WTC11 (cell line): Measurements from ENCODE around the gene KCNIP4. TPM values are rescaled to one million over a fixed set of nuclear protein-coding genes. Genes with fewer than 3 reads are reported as not detected.

Source experiments
- ATAC-seq: fragments of 200-7000 bp; cut with Tn5 transposase; 2 replicates; pipeline ENCODE4 v1.10.0; 2021; ENCODE audit warnings: mild to moderate bottlenecking, moderate library complexity
- CTCF ChIA-PET: fragments of 300-600 bp; sonication (Branson Sonifier 250); formaldehyde crosslinking; loops from one replicate; lab custom pipeline; 2021; ENCODE audit warnings: antibody characterized with exemption; lab: Charles Lee
- POLR2A ChIA-PET: fragments of 350-600 bp; sonication (Branson Sonifier 250); formaldehyde crosslinking; loops from one replicate; lab custom pipeline; 2021; ENCODE audit warnings: antibody characterized with exemption; lab: Charles Lee
- DNase-seq: peaks from one replicate; pipeline ENCODE4 v3.0.0; 2021; ENCODE audit warnings: low spot score
- H3K27ac Mint-ChIP-seq: 2 replicates; pipeline ENCODE4 v1.8.0; 2021; ENCODE audit warnings: mixed read lengths
- H3K27me3 Mint-ChIP-seq: 2 replicates; pipeline ENCODE4 v1.8.0; 2021; ENCODE audit warnings: low read depth, mild to moderate bottlenecking, moderate library complexity, mixed read lengths
- H3K36me3 Mint-ChIP-seq: 2 replicates; pipeline ENCODE4 v1.8.0; 2021; ENCODE audit warnings: mixed read lengths
- H3K4me1 Mint-ChIP-seq: 2 replicates; pipeline ENCODE4 v1.8.0; 2022; ENCODE audit warnings: mixed read lengths
- H3K4me3 Mint-ChIP-seq: 2 replicates; pipeline ENCODE4 v1.8.0; 2021; ENCODE audit warnings: mild to moderate bottlenecking, moderate library complexity, mixed read lengths
- H3K9me3 Mint-ChIP-seq: 2 replicates; pipeline ENCODE4 v1.8.0; 2021; ENCODE audit warnings: mixed read lengths
- ATF1 ChIP-seq: sonication (generic); formaldehyde crosslinking; IDR thresholded peaks from 2 replicates; pipeline ENCODE4 v1.8.1; 2023; ENCODE audit warnings: mild to moderate bottlenecking, moderate library complexity, missing genetic modification reagents
- CBFB ChIP-seq: sonication (generic); formaldehyde crosslinking; IDR thresholded peaks from 2 replicates; pipeline ENCODE4 v1.8.1; 2022; ENCODE audit warnings: mild to moderate bottlenecking, low read depth, missing genetic modification reagents
- CREB1 ChIP-seq: sonication (generic); formaldehyde crosslinking; IDR thresholded peaks from 2 replicates; pipeline ENCODE4 v1.8.0; 2023; ENCODE audit warnings: mild to moderate bottlenecking, missing genetic modification reagents
- FOXJ3 ChIP-seq: sonication (generic); formaldehyde crosslinking; IDR thresholded peaks from 2 replicates; pipeline ENCODE4 v1.9.0; 2021; ENCODE audit warnings: missing genetic modification reagents, mild to moderate bottlenecking, borderline replicate concordance
- GABPB1 ChIP-seq: sonication (generic); formaldehyde crosslinking; IDR thresholded peaks from 2 replicates; pipeline ENCODE4 v1.8.1; 2023; ENCODE audit warnings: mild to moderate bottlenecking, missing genetic modification reagents
- HMGA2 ChIP-seq: fragments of 250-450 bp; sonication (Bioruptor Pico); IDR thresholded peaks from 2 replicates; pipeline ENCODE4 v1.4.0; 2021; ENCODE audit warnings: mild to moderate bottlenecking, moderate library complexity
- IRF2 ChIP-seq: sonication (generic); formaldehyde crosslinking; IDR thresholded peaks from 2 replicates; pipeline ENCODE4 v1.8.0; 2022; ENCODE audit warnings: low read depth, missing genetic modification reagents, borderline replicate concordance
- JAZF1 ChIP-seq: fragments of 250-450 bp; sonication (Bioruptor Pico); IDR thresholded peaks from 2 replicates; pipeline ENCODE4 v1.9.0; 2021; ENCODE audit warnings: moderate library complexity, mild to moderate bottlenecking, inconsistent platforms
- JUN ChIP-seq: sonication (generic); formaldehyde crosslinking; IDR thresholded peaks from 2 replicates; pipeline ENCODE4 v1.8.0; 2023; ENCODE audit warnings: mild to moderate bottlenecking, missing genetic modification reagents
- MXD4 ChIP-seq: fragments of 250-450 bp; sonication (Bioruptor Pico); IDR thresholded peaks from 2 replicates; pipeline ENCODE4 v1.8.0; 2021; ENCODE audit warnings: mild to moderate bottlenecking, moderate library complexity, borderline replicate concordance
- NR1H2 ChIP-seq: sonication (generic); formaldehyde crosslinking; IDR thresholded peaks from 2 replicates; pipeline ENCODE4 v1.9.0; 2021; ENCODE audit warnings: mild to moderate bottlenecking, moderate library complexity, missing genetic modification reagents
- RELA ChIP-seq: sonication (generic); formaldehyde crosslinking; IDR thresholded peaks from 2 replicates; pipeline ENCODE4 v1.8.1; 2022; ENCODE audit warnings: missing genetic modification reagents, mild to moderate bottlenecking, borderline replicate concordance
- SOX15 ChIP-seq: fragments of 250-450 bp; sonication (Bioruptor Pico); IDR thresholded peaks from 2 replicates; pipeline ENCODE4 v1.9.0; 2021; ENCODE audit warnings: mild to moderate bottlenecking
- TEAD1 ChIP-seq: sonication (generic); formaldehyde crosslinking; IDR thresholded peaks from 2 replicates; pipeline ENCODE4 v1.8.0; 2022; ENCODE audit warnings: mild to moderate bottlenecking, missing genetic modification reagents
- ZBTB21 ChIP-seq: sonication (generic); formaldehyde crosslinking; IDR thresholded peaks from 2 replicates; pipeline ENCODE4 v1.8.1; 2023; ENCODE audit warnings: mild to moderate bottlenecking, missing genetic modification reagents, borderline replicate concordance
- ZNF263 ChIP-seq: sonication (generic); formaldehyde crosslinking; IDR thresholded peaks from 2 replicates; pipeline ENCODE4 v1.8.1; 2022; ENCODE audit warnings: low read depth, mild to moderate bottlenecking, moderate library complexity, missing genetic modification reagents
- ZNF423 ChIP-seq: fragments of 250-450 bp; sonication (Bioruptor Pico); IDR thresholded peaks from 2 replicates; pipeline ENCODE4 v2.1.2; 2022; ENCODE audit warnings: mild to moderate bottlenecking, moderate library complexity
- total RNA-seq: library from RNA; stranded (reverse); gene quantifications from 3 replicates; pipeline ENCODE4 v1.2.3, GENCODE V29; 2021
- TF ChIP-seq, protein P1 (sequence below): sonication (generic); formaldehyde crosslinking; conservative IDR thresholded peaks from 2 replicates; pipeline ENCODE4 v1.8.1; 2022; ENCODE audit warnings: mild to moderate bottlenecking, missing genetic modification reagents
- TF ChIP-seq, protein P2 (sequence below): sonication (generic); formaldehyde crosslinking; IDR thresholded peaks from 2 replicates; pipeline ENCODE4 v1.8.1; 2023; ENCODE audit warnings: mild to moderate bottlenecking, missing genetic modification reagents, moderate library complexity
- TF ChIP-seq, protein P3 (sequence below): sonication (generic); formaldehyde crosslinking; IDR thresholded peaks from 2 replicates; pipeline ENCODE4 v1.8.0; 2022; ENCODE audit warnings: mild to moderate bottlenecking, missing genetic modification reagents
- TF ChIP-seq, protein P4 (sequence below): fragments of 250-450 bp; sonication (Bioruptor Pico); IDR thresholded peaks from 2 replicates; pipeline ENCODE4 v2.1.2; 2022; ENCODE audit warnings: mild to moderate bottlenecking, moderate library complexity
- TF ChIP-seq, protein P5 (sequence below): sonication (generic); formaldehyde crosslinking; IDR thresholded peaks from 2 replicates; pipeline ENCODE4 v1.8.0; 2022; ENCODE audit warnings: mild to moderate bottlenecking, missing genetic modification reagents

KCNIP4 gene
- total RNA-seq, 1 experiment from 2014 or later, result not detected

DNA sequence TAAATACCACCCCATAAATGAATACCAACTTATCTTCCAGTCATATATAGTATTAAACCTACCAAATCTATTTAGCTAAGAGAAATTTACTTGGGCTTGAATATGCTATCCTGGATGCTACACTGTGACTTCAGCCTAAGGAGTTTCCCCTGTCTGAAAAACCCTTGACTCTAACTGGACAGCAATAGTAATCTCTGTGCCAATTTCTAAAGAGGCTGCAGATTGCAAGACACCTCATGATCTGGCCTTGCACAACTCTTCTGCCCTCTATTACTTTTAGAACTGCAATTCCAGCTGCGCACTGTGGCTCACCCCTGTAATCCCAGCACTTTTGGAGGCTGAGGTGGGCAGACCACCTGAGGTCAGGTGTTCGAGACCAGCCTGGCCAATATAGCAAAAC, 371.5 kb downstream of the KCNIP4 start:
- H3K27ac Mint-ChIP-seq, result no peak overlapping the region

DNA sequence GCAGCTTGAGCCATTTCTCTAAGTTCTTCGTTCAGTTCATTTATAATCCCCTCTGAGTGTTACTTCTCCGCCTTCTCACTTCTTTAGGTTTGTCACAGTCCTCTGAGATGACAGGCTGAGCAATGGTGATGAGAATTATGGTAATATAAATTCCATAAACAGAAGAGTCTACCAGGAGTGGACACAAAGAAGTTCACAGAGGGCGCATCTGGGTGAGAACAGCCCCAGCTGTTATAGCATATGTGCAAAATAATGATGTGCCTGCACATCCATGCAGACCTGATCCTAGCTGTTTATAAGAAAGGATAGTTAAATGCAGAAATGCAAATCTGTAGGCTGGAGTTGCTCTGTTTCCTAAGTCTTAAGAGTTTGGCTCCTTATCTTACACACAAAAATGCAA, 377.5 kb downstream of the KCNIP4 start:
- Mint-ChIP-seq H3K36me3 (no peaks in the 10 kb centered on the region), H3K4me3 (no peak overlapping the region), H3K4me1 (peaks cover 23% of the 10 kb centered on the region), H3K9me3 (0 out of 2 replicates have a peak, but pooled peaks cover 4% of the 10 kb centered on the region), H3K27ac (no peak overlapping the region), H3K27me3 (no peaks in the 10 kb centered on the region)
- DNase-seq (no peak), ATAC-seq (no peak)
- ChIA-PET CTCF (no interaction called here), POLR2A (no interaction called here)
- TF ChIP-seq, protein P1, sequence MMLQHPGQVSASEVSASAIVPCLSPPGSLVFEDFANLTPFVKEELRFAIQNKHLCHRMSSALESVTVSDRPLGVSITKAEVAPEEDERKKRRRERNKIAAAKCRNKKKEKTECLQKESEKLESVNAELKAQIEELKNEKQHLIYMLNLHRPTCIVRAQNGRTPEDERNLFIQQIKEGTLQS (CRISPR knock-in tag), result no peak
- no peak for TF ChIP-seq ZNF423 (CRISPR knock-in tag)
- no peak for TF ChIP-seq FOXJ3 (CRISPR knock-in tag)
- TF ChIP-seq NR1H2 (CRISPR knock-in tag), result no peak
- no peak for TF ChIP-seq ZBTB21 (CRISPR knock-in tag)
- TF ChIP-seq CBFB, result no peak
- TF ChIP-seq RELA (CRISPR knock-in tag), result no peak

More for the DNA sequence above, 371.5 kb downstream of the KCNIP4 start:
- POLR2A ChIA-PET, result no interaction called here
- no peak for ATAC-seq
- no peak for DNase-seq
- H3K4me3 Mint-ChIP-seq, result no peak overlapping the region
- H3K36me3 Mint-ChIP-seq, result no peaks in the 10 kb centered on the region
- CTCF ChIA-PET, result no interaction called here
- H3K27me3 Mint-ChIP-seq, result no peaks in the 10 kb centered on the region
- H3K9me3 Mint-ChIP-seq, result no peaks in the 10 kb centered on the region
- peaks cover 7% of the 10 kb centered on the region for H3K4me1 Mint-ChIP-seq
- TF ChIP-seq SOX15 (CRISPR knock-in tag) (no peak), TEAD1 (CRISPR knock-in tag) (no peak), MXD4 (CRISPR knock-in tag) (no peak), JAZF1 (CRISPR knock-in tag) (no peak), HMGA2 (CRISPR knock-in tag) (no peak), CREB1 (no peak), GABPB1 (no peak), JUN (CRISPR knock-in tag) (no peak), IRF2 (CRISPR knock-in tag) (no peak), ATF1 (no peak)
- TF ChIP-seq, protein P2, sequence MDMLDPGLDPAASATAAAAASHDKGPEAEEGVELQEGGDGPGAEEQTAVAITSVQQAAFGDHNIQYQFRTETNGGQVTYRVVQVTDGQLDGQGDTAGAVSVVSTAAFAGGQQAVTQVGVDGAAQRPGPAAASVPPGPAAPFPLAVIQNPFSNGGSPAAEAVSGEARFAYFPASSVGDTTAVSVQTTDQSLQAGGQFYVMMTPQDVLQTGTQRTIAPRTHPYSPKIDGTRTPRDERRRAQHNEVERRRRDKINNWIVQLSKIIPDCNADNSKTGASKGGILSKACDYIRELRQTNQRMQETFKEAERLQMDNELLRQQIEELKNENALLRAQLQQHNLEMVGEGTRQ (CRISPR knock-in tag), result no peak
- TF ChIP-seq, protein P3, sequence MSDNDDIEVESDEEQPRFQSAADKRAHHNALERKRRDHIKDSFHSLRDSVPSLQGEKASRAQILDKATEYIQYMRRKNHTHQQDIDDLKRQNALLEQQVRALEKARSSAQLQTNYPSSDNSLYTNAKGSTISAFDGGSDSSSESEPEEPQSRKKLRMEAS (CRISPR knock-in tag), result no peak
- TF ChIP-seq, protein P1 (CRISPR knock-in tag), result no peak

DNA sequence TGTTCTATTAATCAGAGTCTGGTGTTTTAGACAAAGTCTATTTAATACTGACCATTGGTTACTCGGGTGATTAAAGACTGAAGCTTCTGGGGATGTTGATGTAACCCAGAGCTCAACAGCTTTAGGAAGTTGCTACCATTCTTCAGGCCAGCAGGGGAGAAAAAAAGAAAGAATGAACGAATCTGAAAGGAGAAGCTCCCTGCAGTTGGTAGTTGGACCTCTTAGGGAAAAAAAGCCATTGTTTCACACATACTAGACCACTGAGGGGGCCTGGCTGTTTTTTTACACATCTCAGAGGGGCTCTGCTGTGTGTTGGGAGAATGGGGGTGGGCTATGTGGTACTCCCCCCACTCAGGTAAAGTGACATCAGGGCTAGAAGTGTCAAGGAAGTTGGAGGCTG, 378.9 kb downstream of the KCNIP4 start:
- Mint-ChIP-seq H3K4me1 (peaks cover 25% of the 10 kb centered on the region), H3K27ac (peak overlapping the region; percentile 54; the same call in 1 of the 2 replicates), H3K9me3 (peaks cover 4% of the 10 kb centered on the region; the same call in 1 of the 2 replicates), H3K4me3 (no peak overlapping the region), H3K27me3 (no peaks in the 10 kb centered on the region), H3K36me3 (no peaks in the 10 kb centered on the region)
- POLR2A ChIA-PET, result no interaction called here
- ATAC-seq, result peak; percentile 80
- no peak for DNase-seq
- CTCF ChIA-PET, result interaction anchor here (0.9 to 1.1 kb wide), 2 partner anchors 62 to 198 kb away, joined by 3 read pairs; no protein-coding TSS in a partner anchor
- TF ChIP-seq ZNF423 (CRISPR knock-in tag) (peak; percentile 64), ZNF263 (CRISPR knock-in tag) (no peak)
- TF ChIP-seq, protein P4, sequence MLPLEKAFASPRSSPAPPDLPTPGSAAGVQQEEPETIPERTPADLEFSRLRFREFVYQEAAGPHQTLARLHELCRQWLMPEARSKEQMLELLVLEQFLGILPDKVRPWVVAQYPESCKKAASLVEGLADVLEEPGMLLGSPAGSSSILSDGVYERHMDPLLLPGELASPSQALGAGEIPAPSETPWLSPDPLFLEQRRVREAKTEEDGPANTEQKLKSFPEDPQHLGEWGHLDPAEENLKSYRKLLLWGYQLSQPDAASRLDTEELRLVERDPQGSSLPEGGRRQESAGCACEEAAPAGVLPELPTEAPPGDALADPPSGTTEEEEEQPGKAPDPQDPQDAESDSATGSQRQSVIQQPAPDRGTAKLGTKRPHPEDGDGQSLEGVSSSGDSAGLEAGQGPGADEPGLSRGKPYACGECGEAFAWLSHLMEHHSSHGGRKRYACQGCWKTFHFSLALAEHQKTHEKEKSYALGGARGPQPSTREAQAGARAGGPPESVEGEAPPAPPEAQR (CRISPR knock-in tag), result no peak
- TF ChIP-seq, protein P5, sequence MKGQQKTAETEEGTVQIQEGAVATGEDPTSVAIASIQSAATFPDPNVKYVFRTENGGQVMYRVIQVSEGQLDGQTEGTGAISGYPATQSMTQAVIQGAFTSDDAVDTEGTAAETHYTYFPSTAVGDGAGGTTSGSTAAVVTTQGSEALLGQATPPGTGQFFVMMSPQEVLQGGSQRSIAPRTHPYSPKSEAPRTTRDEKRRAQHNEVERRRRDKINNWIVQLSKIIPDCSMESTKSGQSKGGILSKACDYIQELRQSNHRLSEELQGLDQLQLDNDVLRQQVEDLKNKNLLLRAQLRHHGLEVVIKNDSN, result no peak
